Central memory CD4-positive, alpha-beta T cell (primary cell): ENCODE measurements around the gene ATXN3L.
"Not testable (repeated sequence)": the region's sequence is repeated elsewhere in the genome, so short reads cannot be mapped to it uniquely, and the experiment has no call there.

Experiments
- DNase-seq: peaks from one replicate; pipeline ENCODE4 v3.0.0; 2022

ATXN3L gene

DNA sequence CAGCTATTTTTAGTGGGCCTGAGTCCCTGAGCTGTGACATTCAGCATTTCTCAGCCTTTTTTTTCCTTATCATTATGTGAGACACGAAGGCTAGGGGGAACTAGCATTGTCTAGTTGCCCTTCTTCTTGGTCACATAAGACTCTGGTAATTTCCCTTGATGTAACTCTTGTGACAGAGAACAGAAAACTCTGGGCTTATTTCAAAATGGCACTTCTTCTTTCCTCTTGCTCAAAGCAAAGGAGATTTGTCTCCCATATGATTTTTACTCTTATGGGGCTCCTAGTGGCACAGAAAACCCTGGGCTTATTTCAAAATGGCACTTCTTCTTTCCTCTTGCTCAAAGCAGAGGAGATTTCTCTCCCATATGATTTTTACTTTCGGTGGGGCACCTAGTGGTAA lies 14.7 kb downstream of the ATXN3L start:
- no peak for DNase-seq

GRCh38 chrX:13304052-13304451 lies 15.8 kb downstream of the ATXN3L start:
- no peak for DNase-seq

DNA sequence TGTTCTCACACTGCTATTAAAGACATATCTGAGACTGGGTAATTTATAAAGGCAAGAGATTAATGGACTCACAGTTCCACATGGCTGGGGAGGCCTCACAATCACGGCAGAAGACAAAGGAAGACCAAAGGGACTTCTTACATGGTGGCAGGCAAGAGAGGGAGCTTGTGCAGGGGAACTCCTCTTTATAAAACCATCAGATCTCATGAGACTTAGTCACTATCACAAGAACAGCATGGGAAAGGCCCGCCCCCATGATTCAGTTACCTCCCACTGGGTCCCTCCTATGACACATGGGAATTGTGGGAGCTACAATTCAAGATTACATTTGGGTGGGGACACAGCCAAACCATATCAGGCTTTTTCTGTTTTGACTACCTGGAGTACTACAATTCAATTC lies 16.6 kb downstream of the ATXN3L start:
- DNase-seq = not testable (repeated sequence)

DNA sequence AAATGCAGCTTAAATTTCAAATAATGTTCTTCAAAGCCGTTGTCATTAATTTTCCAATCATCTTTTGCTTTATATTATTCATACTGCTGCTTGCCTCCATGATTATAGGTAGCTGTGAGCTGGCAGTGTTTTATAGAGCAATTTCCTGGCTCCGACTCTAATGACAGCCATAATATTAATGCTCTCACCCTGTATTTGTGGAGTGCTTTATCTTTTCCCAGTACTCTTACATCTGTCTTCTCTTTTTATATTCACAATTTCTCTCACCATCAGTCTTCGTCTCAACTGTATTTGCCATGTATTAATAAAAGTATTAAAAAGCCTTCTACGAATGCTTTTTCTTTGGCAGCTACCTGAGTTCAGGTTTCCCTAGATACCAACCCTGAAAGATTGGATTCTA lies 21.0 kb downstream of the ATXN3L start:
- DNase-seq = no peak

DNA sequence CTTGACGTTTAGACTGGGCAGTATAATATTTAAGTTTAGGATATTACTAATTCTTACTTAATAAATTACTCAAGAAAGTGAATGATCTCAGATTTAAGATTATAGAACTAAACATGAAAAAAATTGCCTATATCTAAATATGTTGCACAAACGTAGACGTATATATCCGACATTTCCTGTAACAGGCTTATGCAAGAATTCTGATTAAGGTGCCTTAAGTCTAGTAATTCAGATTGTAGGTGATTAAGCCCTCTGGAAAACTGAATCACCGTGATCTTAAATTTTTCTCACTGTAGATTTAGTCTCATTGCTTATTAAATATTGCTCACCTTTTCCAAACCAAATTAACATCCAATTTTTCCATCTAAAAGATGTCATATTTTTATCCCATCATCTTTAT lies 24.0 kb downstream of the ATXN3L start:
- no peak for DNase-seq

- DNase-seq = no peak
Measured at GRCh38 chrX:13293700-13294099, 26.2 kb downstream of the ATXN3L start.

DNA sequence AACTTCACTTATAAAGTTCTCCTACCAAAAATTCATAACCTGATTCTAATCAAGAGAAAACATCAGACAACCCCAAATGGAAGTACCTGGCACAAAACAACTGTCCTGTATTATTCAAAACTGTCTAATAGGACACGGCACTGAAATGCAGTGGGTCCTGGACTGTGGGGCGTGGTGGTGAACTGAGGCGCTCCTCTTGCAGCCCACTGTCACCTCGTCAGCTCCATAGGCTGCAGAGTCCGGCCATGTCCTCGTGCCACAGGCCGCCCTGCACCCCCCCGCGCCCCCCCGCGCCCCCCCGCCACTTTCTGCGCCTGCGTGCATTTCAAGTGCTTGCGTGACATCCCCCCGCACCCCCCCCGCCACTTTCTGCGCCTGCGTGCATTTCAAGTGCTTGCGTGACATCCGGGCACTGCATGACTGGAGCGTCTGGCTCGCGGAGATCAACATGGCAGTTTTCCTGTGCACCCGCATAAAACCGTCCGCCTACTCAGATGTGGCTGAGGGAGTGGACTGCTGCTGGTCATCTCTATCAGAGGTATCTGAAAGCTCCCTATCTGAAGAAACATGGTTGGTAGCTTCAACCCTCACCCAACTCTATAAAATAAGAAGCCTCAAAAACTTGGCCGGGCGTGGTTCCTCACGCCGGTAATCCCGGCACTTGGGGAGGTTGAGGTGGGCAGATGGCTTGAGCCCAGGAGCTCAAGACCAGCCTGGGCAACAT lies 28.8 kb downstream of the ATXN3L start:
- no peak for DNase-seq

DNA sequence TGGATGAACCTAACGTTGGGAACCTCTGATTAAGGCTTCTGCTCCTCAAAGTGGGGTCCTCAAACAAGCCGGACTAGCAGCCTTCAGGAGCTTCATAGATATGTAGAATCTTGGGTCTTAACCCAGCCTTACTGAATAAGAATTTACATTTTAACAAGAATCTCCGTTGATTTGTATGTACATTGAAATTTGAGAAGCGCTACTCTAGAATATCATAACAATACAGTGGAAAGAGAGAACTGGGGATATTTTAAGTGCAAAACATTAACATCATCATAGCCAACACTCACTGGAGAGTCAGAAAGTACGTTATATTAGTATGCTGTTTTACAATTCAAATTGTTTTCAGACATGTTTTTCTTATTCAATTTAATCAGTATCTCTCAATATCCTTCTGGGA lies 31.2 kb downstream of the ATXN3L start:
- DNase-seq = no peak

- DNase-seq = no peak
Measured at GRCh38 chrX:13287816-13288215, 32.0 kb downstream of the ATXN3L start.

DNA sequence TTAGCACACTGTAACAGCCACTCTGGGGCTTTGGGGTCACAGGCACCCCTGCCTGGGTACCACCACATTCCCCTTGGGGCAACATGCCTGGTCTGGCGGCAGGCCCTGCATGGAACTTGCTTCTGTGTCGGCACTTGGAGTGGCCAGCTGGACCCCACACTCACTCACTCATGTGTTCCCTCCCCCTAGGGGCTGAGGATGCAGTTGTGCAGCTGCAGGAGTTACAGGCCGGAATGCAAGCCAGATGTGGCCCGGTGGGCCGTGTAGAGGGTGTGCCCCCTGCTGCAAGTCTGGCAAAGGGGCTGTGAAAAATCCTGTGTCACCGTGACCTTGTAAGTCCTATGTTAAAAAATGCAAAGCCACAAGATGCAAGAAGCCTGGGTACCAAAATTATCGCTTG lies 34.2 kb downstream of the ATXN3L start:
- DNase-seq = no peak

DNA sequence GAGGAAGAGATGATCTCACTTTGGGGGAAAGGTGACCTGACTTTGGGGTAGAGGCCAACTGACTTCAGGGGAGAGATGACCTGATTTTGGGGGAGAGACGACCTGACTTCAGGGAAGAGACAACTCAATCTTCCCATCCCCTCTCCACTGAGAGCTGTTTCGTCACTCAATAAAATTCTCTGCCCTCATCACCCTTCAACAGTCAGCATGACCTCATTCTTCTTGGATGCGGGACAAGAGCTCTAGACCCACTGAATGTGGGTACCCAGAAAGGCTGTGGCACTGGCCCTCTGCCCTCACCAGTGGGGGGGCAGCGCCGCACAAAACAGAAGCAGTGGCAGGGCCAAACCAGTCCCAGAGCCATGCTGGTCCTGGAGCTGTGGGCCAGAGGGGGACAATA lies 34.6 kb downstream of the ATXN3L start:
- no peak for DNase-seq

DNA sequence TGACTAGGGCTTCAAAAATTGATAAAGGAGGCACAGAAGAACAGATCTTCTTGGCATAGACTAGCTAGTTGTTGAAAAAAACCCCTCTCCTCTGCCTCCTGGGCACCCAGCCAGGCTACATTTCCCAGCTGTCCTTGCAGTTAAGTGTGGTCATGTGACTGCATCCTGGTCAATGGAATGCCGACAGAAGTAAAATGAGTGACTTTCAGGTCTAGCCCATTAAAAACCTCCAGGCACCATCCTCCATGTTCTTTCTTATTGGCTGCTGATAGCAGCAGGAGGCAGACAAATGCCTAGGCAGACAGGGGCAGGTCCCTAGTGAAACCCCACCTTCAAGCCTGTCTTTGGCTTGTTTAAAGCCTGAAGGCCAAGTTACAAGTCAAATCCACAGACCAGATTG lies 35.3 kb downstream of the ATXN3L start:
- no peak for DNase-seq

GRCh38 chrX:13283950-13284546 lies 35.8 kb downstream of the ATXN3L start:
- DNase-seq = no peak

GRCh38 chrX:13283512-13283911 lies 36.3 kb downstream of the ATXN3L start:
- DNase-seq = no peak

DNA sequence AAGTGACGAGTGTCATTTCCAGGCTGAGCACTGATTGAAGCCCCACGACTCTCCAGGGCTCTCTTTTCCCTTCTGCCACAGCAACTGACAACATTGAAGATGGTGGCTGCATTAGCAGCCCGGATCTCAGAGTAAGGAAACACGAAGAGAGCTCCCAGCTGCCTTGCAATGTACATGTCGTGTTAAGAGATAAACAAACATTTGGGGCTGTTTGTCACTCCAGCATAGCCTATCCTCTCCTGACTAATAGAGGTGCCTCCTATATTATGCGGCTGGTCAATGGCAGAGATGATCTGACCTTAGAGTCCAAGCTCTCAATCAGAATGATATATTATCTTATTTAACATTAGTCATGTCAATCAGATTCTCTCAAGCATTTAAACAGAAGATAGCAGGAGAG lies 38.6 kb downstream of the ATXN3L start:
- no peak for DNase-seq

DNA sequence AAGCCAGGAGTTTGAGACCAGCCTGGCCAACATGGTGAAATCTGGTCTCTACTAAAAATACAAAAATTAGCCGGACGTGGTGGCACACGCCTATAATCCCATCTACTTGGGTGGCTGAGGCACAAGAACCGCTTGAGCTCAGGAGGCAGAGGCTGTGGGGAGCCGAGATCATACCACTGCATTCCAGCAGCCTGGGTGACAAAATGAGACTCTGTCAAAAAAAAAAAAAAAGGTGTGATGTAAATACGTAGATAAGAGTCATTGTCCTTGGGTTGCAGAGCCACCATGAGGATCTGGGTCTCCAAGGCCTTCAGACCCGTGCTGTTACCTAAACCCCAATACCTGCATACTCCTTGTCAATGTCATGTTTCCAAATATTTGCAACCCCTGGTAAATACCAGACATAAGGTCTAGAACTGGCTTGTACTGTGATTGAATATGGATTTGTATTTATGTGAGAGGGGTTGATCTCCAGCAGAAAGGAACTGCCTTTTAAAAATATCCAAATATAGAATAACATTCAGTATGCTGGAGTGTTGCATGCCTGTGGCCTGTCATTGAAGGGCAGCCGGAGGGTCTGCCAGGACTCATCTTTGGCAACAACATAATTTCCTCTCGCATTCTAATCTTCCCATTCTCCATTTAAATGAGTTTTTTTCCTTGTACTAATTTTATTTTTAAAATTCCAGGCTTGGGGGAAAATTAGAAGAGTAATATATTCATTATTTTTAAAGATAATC lies 40.4 kb downstream of the ATXN3L start:
- DNase-seq = no peak

- no peak for DNase-seq
Measured at GRCh38 chrX:13277539-13277938, 42.3 kb downstream of the ATXN3L start.

DNA sequence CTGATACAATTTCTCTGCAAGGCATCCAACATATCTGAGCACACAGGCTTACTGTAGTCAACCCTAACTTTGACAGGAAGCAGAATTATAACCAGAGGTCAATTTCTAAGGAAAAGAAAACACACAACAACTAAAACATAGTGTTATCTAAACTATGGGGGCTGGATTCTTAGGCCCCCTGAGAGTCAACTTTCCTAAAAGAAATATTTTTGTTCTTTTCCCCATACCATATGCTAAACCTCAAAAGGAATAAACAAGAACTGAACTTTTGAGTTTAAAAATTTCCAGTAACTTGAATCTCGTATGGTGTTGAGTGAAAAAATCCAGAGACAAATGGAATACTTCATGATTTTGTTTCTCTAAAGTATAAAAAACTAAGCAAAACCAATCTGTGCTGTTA lies 42.9 kb downstream of the ATXN3L start:
- DNase-seq = no peak

DNA sequence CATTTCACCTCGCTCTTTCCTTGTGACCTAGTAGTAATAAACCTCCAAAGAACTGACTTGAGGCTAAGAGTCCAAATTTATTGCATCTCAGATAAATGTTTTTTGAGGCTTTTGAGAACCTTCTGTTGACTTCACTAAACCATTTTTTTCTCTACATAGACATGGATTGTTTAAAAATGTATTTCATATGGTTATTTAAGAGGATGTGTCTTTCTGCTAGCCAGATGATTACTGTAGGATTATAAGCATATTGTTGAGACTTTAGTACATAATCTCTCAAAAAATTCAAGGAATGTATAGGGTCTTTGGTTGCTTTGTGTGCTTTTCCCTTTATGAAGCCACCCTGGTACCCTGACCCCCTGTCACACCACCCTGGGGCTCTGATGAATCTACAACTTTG lies 44.8 kb downstream of the ATXN3L start:
- DNase-seq = no peak

- DNase-seq = no peak
Measured at GRCh38 chrX:13272426-13272825, 47.4 kb downstream of the ATXN3L start.

GRCh38 chrX:13271511-13271910 lies 48.3 kb downstream of the ATXN3L start:
- no peak for DNase-seq

- no peak for DNase-seq
Measured at GRCh38 chrX:13270360-13270759, 49.5 kb downstream of the ATXN3L start.

DNA sequence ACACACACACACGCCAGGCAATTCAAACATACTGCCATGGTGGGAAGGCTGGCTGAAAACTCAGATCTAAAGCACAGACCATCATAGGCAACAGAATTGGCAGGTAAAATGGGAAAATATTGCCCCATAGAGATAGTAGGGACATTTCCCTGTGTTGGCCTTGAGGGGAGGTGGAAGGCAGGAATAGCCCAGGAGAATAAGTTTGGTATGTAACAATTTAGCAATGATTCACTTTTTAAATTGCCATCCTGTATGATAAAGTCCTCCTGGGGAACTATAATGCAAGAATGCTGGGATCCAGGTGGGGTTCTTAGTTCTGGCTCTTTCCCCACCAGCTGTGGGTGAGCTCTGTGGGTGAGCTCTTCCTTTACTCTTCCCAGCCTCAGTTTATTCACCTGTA lies 51.0 kb downstream of the ATXN3L start:
- DNase-seq = no peak
